Measurements from ENCODE around the gene SH3BP1. TPM values are rescaled to one million over a fixed set of nuclear protein-coding genes. Genes with fewer than 3 reads are reported as not detected.
A peak's percentile ranks its signal among the peaks of the same experiment; 100 is the strongest.
"Not testable (repeated sequence)": the region's sequence is repeated elsewhere in the genome, so short reads cannot be mapped to it uniquely, and the experiment has no call there.

Gene SH3BP1
- polyA plus RNA-seq, 1 donor: 59.4 TPM

DNA sequence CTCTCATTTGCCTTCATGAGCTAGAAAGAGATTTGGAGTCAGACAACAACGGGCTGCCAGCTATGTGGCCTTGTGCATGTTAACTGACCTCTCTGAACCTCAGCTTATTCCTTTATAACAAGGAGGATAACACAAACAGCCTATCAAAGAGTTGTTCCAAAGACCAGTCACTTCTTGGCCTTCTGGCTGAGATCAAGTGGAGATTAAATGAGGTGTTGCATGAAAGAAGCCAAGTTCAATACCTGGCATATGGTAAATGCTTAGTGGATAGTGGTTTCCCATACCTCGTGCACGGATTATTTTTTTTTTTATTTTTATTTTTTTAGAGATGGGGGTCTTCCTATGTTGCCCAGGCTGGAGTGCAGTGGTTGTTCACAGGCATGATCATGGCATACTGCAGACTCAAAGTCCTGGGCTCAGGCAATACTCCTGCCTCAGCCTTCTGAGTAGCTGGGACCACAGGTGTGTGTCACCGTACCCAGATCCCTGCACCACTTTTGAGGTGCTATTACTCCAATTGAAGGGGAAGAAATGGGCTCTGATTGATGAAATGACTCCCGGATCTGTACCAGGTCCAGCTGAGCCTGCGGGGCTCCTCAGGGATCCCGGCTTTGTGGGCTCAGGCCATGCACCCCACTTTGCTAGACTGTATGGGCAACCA, 40.9 kb downstream of the SH3BP1 start:
- WGBS (ENCODE audit: insufficient coverage, low lambda C conversion rate): 100% methylated on average over 1 of the region's 7 CpGs
- H3K4me1 ChIP-seq (ENCODE audit: control insufficient read depth, insufficient read depth, low read length): peaks cover 22% of the 10 kb centered on the region

DNA sequence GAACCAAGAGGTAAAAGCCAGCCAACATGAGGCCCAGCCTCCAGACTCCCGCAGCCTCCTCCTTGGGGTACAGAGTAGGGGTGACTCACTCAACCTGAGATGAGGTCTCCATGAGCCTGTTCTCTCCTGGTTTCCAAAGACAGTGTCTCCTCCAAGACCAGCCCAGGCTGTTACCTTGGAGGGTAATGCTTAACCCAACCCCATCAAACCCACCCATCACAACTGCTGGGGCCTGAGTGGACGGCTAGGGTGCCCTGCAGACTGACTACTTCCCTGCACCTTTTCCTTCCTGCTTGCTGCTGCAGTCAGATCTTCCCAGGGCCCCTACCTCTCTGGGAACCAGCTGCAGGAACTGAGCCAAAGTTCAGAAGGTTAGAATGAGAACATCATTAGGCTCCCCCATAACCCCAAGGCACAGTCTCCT, 41.5 kb downstream of the SH3BP1 start:
- peaks cover 3% of the 10 kb centered on the region for H3K9me3 ChIP-seq (ENCODE audit: control insufficient read depth, low read depth, low read length)
- no CpG with 5 or more reads among the region's 2 CpGs for WGBS (ENCODE audit: insufficient coverage, low lambda C conversion rate)
- H3K27me3 ChIP-seq (ENCODE audit: control insufficient read depth, insufficient read depth, low read length): no peaks in the 10 kb centered on the region
- H3K36me3 ChIP-seq (ENCODE audit: control insufficient read depth, insufficient read depth, low read length): peaks cover 9% of the 10 kb centered on the region
- H3K27ac ChIP-seq (ENCODE audit: low read length): no peak overlapping the region
- no peak overlapping the region for H3K4me3 ChIP-seq (ENCODE audit: low read length)
- peak in 1 of 2 donors; percentile 35 for DNase-seq
- peaks cover 23% of the 10 kb centered on the region for H3K4me1 ChIP-seq (ENCODE audit: control insufficient read depth, insufficient read depth, low read length)

More for the DNA sequence above, 40.9 kb downstream of the SH3BP1 start:
- Histone ChIP-seq H3K36me3 (ENCODE audit: control insufficient read depth, insufficient read depth, low read length) (peaks cover 9% of the 10 kb centered on the region), H3K4me3 (ENCODE audit: low read length) (no peak overlapping the region), H3K9me3 (ENCODE audit: control insufficient read depth, low read depth, low read length) (peaks cover 3% of the 10 kb centered on the region), H3K27me3 (ENCODE audit: control insufficient read depth, insufficient read depth, low read length) (no peaks in the 10 kb centered on the region), H3K27ac (ENCODE audit: low read length) (no peak overlapping the region)
- DNase-seq: no peak

DNA sequence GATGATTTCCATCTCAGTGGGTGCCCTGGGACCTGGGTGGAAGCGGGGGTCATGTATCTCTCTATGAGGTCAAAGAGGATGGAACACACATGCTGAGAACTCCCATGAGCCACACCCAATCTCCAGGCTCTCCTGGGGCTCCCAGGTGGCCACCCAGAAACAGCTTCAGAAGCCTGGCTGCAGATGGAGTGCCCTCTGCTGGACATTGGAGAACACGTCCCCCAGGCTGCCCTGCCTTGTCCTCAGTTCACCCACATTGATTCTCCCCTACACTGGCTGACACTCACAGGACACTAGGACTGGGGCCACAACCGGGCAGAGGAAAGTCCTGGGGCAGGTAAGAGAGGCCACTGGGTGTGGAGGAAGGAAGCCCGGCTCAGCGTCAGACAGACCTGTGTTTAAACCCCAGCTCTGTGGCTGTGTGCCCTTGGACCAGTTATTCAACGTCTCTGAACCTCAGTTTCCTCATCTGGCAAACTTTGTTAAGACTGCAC, 42.1 kb downstream of the SH3BP1 start:
- H3K9me3 ChIP-seq (ENCODE audit: control insufficient read depth, low read depth, low read length): peaks cover 3% of the 10 kb centered on the region
- H3K4me3 ChIP-seq (ENCODE audit: low read length): no peak overlapping the region
- H3K27ac ChIP-seq (ENCODE audit: low read length): no peak overlapping the region
- H3K36me3 ChIP-seq (ENCODE audit: control insufficient read depth, insufficient read depth, low read length): peaks cover 9% of the 10 kb centered on the region
- H3K4me1 ChIP-seq (ENCODE audit: control insufficient read depth, insufficient read depth, low read length): peaks cover 24% of the 10 kb centered on the region
- H3K27me3 ChIP-seq (ENCODE audit: control insufficient read depth, insufficient read depth, low read length): no peaks in the 10 kb centered on the region
- peak; percentile 73 to 79 for DNase-seq
- WGBS (ENCODE audit: insufficient coverage, low lambda C conversion rate): no CpG with 5 or more reads among the region's 6 CpGs

DNA sequence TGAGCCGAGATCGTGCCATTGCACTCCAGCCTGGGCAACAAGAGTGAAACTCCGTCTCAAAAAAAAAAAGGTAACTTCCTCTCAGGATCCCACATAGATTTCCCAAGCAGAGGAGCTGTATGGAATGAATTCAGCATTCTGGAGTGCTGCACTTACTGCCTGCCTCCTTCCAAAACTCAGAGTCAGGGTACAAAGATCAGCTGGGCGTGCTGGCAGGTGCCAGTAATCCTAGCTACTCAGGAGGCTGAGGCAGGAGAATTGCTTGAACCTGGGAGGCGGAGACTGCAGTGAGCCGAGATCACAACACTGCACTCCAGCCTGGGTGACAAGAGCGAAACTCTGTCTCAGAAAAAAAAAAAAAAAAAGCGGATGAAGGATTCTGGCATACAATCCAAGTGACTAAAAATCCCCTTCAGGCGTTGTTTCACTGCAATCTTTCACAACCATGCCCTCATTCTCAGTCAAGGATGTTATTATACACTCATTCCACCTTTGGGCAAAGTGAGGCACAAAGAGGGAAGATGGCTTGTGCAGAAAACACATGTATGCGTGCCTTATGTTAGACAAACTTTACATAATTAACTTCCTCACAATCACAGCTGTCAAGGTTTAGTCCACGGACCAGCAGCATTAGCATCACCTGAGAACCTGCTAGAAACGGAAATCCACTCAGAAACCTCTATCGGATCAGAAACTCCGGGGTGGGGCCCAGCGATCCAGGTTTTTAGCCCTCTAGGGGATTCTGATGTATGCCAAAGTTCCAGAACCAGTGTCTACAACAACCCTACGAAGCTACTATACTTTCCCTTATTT, 45.5 kb downstream of the SH3BP1 start:
- no CpG with 5 or more reads among the region's 16 CpGs for WGBS (ENCODE audit: insufficient coverage, low lambda C conversion rate)
- H3K27ac ChIP-seq (ENCODE audit: low read length): peak overlapping the region; percentile 93
- H3K9me3 ChIP-seq (ENCODE audit: control insufficient read depth, low read depth, low read length): no peaks in the 10 kb centered on the region
- H3K4me3 ChIP-seq (ENCODE audit: low read length): no peak overlapping the region
- DNase-seq: peak; percentile 63 to 85
- no peaks in the 10 kb centered on the region for H3K27me3 ChIP-seq (ENCODE audit: control insufficient read depth, insufficient read depth, low read length)
- peaks cover 21% of the 10 kb centered on the region for H3K4me1 ChIP-seq (ENCODE audit: control insufficient read depth, insufficient read depth, low read length)
- H3K36me3 ChIP-seq (ENCODE audit: control insufficient read depth, insufficient read depth, low read length): peaks cover 16% of the 10 kb centered on the region

DNA sequence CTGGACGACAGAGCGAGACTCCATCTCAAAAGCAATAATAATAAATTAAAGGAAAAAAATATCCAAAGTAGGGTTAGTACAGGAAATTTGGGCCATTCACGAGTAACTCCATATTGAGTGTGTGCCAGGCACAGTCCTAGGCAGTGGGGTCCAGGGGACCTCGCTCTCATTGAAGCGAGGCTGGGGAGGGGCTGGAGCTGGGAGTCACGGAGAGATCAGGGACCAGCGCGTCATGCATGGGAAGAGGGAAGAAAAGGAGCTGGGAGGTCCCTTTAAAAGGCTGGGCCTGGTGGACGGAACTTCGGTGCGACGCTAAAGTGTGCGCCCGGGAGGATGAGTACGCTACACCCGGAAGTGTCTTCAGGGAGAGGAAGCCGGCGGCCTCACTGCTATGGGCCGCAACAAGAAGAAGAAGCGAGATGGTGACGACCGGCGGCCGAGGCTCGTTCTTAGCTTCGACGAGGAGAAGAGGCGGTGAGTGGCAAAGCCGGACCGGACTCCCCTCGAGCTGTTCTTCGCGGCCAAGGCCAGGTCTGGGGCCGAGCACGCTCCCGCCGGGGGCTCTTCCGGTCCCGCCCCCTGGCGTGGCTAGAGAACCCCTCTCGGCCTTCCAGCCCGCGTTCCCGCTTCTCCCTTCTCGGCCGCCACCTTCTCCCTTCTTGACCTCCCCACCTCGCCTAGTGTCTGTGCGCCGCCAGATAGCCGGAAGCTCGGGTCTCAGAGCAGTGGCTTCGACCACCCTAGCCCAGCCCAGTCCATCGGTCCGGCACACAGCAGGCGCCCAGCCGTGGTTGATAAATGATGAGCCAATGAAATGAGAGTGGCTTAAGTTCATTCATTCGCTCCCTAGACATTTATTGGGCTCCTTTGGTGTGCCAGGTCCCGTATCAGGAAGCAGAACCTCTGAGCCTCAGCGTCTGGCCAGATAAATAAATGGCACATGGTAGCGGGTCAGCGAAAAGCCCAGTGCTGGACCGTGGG, 46.8 kb downstream of the SH3BP1 start, which contains the start of gene NOL12:
TSS of gene NOL12 (plus strand) at position 342 of the 981 bp plus-strand sequence. CDS start at position 392, 50 bp downstream.
- no peaks in the 10 kb centered on the region for H3K27me3 ChIP-seq (ENCODE audit: control insufficient read depth, insufficient read depth, low read length)
- peaks cover 27% of the 10 kb centered on the region for H3K36me3 ChIP-seq (ENCODE audit: control insufficient read depth, insufficient read depth, low read length)
- peak within 1 kb of the TSS; percentile 93 for H3K27ac ChIP-seq (ENCODE audit: low read length)
- peak within 1 kb of the TSS; percentile 92 for H3K4me3 ChIP-seq (ENCODE audit: low read length)
- peak; percentile 81 to 94 for DNase-seq
- H3K4me1 ChIP-seq (ENCODE audit: control insufficient read depth, insufficient read depth, low read length): peaks cover 17% of the 10 kb centered on the region
- no peaks in the 10 kb centered on the region for H3K9me3 ChIP-seq (ENCODE audit: control insufficient read depth, low read depth, low read length)
- whole genome bisulfite sequencing (ENCODE audit: insufficient coverage, low lambda C conversion rate): 50% methylated on average over 2 of the region's 62 CpGs

DNA sequence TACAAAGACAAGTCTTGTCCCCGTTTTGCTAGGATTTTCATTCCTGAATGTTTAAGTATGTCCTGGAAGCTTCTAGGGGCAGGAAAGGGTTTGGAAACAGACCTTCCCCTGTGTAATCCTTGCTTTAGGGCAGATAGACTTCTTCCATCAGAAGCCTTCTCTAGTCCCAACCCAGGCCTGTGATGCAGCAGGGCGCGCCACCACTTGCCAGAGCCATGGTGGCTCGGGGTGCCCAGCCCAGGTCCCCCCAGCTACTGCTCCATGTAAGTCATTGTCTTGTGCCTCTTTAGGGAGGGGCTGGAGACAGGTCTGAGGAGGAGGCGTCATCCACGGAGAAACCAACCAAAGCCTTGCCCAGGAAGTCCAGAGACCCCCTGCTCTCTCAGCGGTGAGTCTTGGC, 50.9 kb downstream of the SH3BP1 start:
- Histone ChIP-seq H3K4me1 (ENCODE audit: control insufficient read depth, insufficient read depth, low read length) (peaks cover 7% of the 10 kb centered on the region), H3K36me3 (ENCODE audit: control insufficient read depth, insufficient read depth, low read length) (peaks cover 53% of the 10 kb centered on the region), H3K9me3 (ENCODE audit: control insufficient read depth, low read depth, low read length) (no peaks in the 10 kb centered on the region), H3K4me3 (ENCODE audit: low read length) (no peak overlapping the region), H3K27me3 (ENCODE audit: control insufficient read depth, insufficient read depth, low read length) (no peaks in the 10 kb centered on the region), H3K27ac (ENCODE audit: low read length) (no peak overlapping the region)
- no peak for DNase-seq
- no CpG with 5 or more reads among the region's 7 CpGs for WGBS (ENCODE audit: insufficient coverage, low lambda C conversion rate)

DNA sequence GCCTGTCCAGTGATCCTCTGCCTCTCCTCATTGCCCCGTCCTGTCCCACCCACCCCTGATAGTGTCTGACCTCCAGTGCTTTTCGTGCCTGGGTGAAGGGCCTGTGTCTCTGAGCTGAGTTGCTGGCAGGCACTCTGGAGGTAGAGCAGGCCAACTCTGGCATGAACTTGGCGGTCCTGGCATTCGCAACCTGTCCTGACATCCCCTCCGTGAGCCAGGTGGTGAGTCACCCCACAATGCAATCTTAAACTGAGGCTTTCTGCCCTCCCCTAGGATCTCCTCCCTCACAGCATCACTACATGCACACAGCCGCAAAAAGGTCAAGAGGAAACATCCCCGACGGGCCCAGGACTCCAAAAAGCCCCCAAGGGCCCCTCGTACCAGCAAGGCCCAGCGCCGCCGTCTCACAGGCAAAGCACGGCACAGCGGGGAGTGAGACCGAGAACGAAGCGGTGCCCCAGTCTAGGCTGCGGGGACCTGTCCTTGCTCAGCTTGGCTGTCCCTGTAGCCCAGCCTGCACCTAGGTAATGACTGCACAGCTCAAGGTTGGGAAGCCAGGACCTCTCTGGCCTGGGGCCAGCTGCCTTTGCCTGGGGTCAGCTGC, 51.5 kb downstream of the SH3BP1 start:
- WGBS (ENCODE audit: insufficient coverage, low lambda C conversion rate): 100% methylated on average over 1 of the region's 18 CpGs
- H3K27ac ChIP-seq (ENCODE audit: low read length): no peak overlapping the region
- peaks cover 53% of the 10 kb centered on the region for H3K36me3 ChIP-seq (ENCODE audit: control insufficient read depth, insufficient read depth, low read length)
- H3K27me3 ChIP-seq (ENCODE audit: control insufficient read depth, insufficient read depth, low read length): no peaks in the 10 kb centered on the region
- no peak overlapping the region for H3K4me3 ChIP-seq (ENCODE audit: low read length)
- H3K9me3 ChIP-seq (ENCODE audit: control insufficient read depth, low read depth, low read length): no peaks in the 10 kb centered on the region
- peaks cover 3% of the 10 kb centered on the region for H3K4me1 ChIP-seq (ENCODE audit: control insufficient read depth, insufficient read depth, low read length)
- no peak for DNase-seq

DNA sequence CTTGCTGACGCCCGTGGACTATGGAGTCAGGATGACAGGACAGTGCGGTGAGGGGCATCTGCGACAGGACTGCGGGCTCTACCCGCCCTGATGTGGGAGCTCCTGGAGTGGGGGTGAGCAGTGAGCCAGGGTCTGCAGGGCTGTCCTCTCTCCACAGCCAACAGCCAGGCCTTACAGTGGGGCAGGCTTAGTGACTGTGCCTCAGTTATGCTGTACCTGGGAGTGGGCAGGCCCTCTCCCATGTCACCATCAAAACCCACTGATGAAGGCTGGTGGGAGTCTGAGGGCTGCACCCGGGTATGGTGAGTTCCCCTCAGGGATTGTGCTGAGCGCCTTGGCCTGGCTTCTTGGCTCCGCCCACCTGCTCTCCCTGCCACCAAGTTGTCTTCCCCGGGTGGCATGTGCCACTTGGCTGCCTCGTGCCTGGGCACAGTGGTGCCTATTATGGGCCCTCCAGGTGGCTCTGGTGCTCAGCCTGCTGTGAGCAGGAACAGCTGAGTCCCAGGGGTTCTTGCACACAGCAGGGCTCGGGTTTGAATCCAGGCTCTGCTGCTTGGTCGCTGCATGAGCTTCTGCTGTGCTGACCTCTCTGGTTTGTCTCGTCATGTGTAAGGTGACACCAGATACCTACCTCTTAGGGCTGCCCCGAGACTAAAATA, 53.3 kb downstream of the SH3BP1 start:
- no peak for DNase-seq
- H3K4me1 ChIP-seq (ENCODE audit: control insufficient read depth, insufficient read depth, low read length): peaks cover 11% of the 10 kb centered on the region
- no peaks in the 10 kb centered on the region for H3K27me3 ChIP-seq (ENCODE audit: control insufficient read depth, insufficient read depth, low read length)
- H3K27ac ChIP-seq (ENCODE audit: low read length): no peak overlapping the region
- H3K4me3 ChIP-seq (ENCODE audit: low read length): no peak overlapping the region
- H3K36me3 ChIP-seq (ENCODE audit: control insufficient read depth, insufficient read depth, low read length): peaks cover 53% of the 10 kb centered on the region
- H3K9me3 ChIP-seq (ENCODE audit: control insufficient read depth, low read depth, low read length): no peaks in the 10 kb centered on the region
- no CpG with 5 or more reads among the region's 15 CpGs for WGBS (ENCODE audit: insufficient coverage, low lambda C conversion rate)

DNA sequence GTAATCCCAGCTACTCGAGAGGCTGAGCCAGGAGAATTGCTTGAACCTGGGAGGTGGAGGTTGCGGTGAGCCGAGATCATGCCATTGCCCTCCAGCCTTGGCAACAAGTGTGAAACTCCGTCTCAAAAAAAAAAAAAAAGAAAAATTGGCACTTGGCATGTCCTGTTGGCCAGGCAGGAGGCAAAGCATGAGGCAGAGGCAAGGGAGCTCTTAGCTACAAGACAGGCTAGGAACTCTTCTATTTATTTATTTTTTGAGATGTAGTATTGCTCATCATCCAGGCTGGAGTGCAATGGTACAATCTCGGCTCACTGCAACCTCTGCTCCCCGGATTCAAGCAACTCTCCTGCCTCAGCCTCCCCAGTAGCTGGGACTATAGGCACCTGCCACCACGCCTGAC, 54.7 kb downstream of the SH3BP1 start:
- not testable (repeated sequence) for H3K27ac ChIP-seq (ENCODE audit: low read length); DNase-seq; H3K9me3 ChIP-seq (ENCODE audit: control insufficient read depth, low read depth, low read length); H3K4me3 ChIP-seq (ENCODE audit: low read length); H3K27me3 ChIP-seq (ENCODE audit: control insufficient read depth, insufficient read depth, low read length)
- WGBS (ENCODE audit: insufficient coverage, low lambda C conversion rate): 100% methylated on average over 1 of the region's 7 CpGs
- H3K36me3 ChIP-seq (ENCODE audit: control insufficient read depth, insufficient read depth, low read length): peaks cover 41% of the 10 kb centered on the region
- peaks cover 11% of the 10 kb centered on the region for H3K4me1 ChIP-seq (ENCODE audit: control insufficient read depth, insufficient read depth, low read length)

Data from large intestine (tissue), 3 donors.